CD4-positive, alpha-beta memory T cell (primary cell): Measurements from ENCODE around the gene SH2D4B. TPM values are rescaled to one million over a fixed set of nuclear protein-coding genes. Genes with fewer than 3 reads are reported as not detected.

Experiments
- CTCF ChIA-PET: fragments of 350-600 bp; sonication (Branson Sonifier 250); formaldehyde crosslinking; loops from one replicate; lab custom pipeline; 2021; ENCODE audit warnings: inconsistent platforms; ENCODE audit not compliant: partially characterized antibody; lab: Charles Lee
- POLR2A ChIA-PET: fragments of 350-600 bp; sonication (Branson Sonifier 250); formaldehyde crosslinking; loops from one replicate; lab custom pipeline; 2021; ENCODE audit not compliant: partially characterized antibody; lab: Charles Lee
- DNase-seq, 5 donors: peaks; one replicate each; pipeline versions ENCODE4 v3.0.0 to v3.0.0-alpha.2; 2020 to 2022; ENCODE audit warnings: mixed read lengths in 1 of 5
- H3K27ac ChIP-seq: one replicate; pipeline ENCODE4 v1.7.0; 2013; ENCODE audit warnings: low read depth, low read length
- H3K27me3 ChIP-seq: 2 replicates; pipeline ENCODE4 v1.7.0; 2013; ENCODE audit warnings: mild to moderate bottlenecking, low read length, moderate library complexity; ENCODE audit not compliant: insufficient read depth
- H3K36me3 ChIP-seq: 2 replicates; pipeline ENCODE4 v1.7.0; 2013; ENCODE audit warnings: mild to moderate bottlenecking, low read length, moderate library complexity; ENCODE audit not compliant: insufficient read depth
- H3K4me1 ChIP-seq: 2 replicates; pipeline ENCODE4 v1.7.0; 2013; ENCODE audit warnings: mild to moderate bottlenecking, low read length, moderate library complexity; ENCODE audit not compliant: insufficient read depth
- H3K4me3 ChIP-seq, 2 donors: one replicate each; pipeline ENCODE4 v1.7.0; 2013; ENCODE audit warnings: low read length in 2 of 2, mild to moderate bottlenecking in 1 of 2
- H3K9me3 ChIP-seq, 2 donors: one replicate each; pipeline ENCODE4 v1.7.0; 2013; ENCODE audit warnings: low read length in 2 of 2, control low read depth in 1 of 2; ENCODE audit not compliant: control insufficient read depth in 1 of 2
- H3K27ac Mint-ChIP-seq, 7 donors: one replicate each; pipeline ENCODE4 v1.8.0; 2020 to 2021; ENCODE audit warnings: mixed read lengths in 7 of 7, mild to moderate bottlenecking in 6 of 7, inconsistent platforms in 3 of 7, moderate library complexity in 3 of 7
- H3K27me3 Mint-ChIP-seq, 2 donors: one replicate each; pipeline ENCODE4 v1.8.0; 2020 to 2021; ENCODE audit warnings: mixed read lengths in 2 of 2
- H3K36me3 Mint-ChIP-seq, 2 donors: one replicate each; pipeline ENCODE4 v1.8.0; 2020 to 2021; ENCODE audit warnings: mixed read lengths in 2 of 2, inconsistent platforms in 1 of 2, mild to moderate bottlenecking in 1 of 2
- H3K4me1 Mint-ChIP-seq, 4 donors: one replicate each; pipeline ENCODE4 v1.8.0; 2020 to 2021; ENCODE audit warnings: mixed read lengths in 4 of 4, mild to moderate bottlenecking in 1 of 4
- H3K4me3 Mint-ChIP-seq, 8 donors: one replicate each; pipeline ENCODE4 v1.8.0; 2020 to 2021; ENCODE audit warnings: mixed read lengths in 8 of 8, mild to moderate bottlenecking in 7 of 8, moderate library complexity in 6 of 8, inconsistent platforms in 3 of 8
- H3K9me3 Mint-ChIP-seq, 8 donors: one replicate each; pipeline ENCODE4 v1.8.0; 2020 to 2021; ENCODE audit warnings: mixed read lengths in 8 of 8, mild to moderate bottlenecking in 5 of 8, inconsistent platforms in 3 of 8, moderate library complexity in 1 of 8
- intact Hi-C: fragments of 100-400 bp; cut with micrococcal nuclease; formaldehyde crosslinking; loops from one replicate; pipeline ENCODE4 v1.15.1; 2023
- polyA plus RNA-seq, 2 donors: library from polyadenylated mRNA; unstranded; fragments of 300-500 nt; fragmentation: Illumina TruSeq; gene quantifications; one replicate each; pipeline ENCODE4 v1.2.3, GENCODE V29; 2021
- total RNA-seq, 2 experiments: library from RNA; stranded (reverse); gene quantifications; one replicate each; pipeline ENCODE4 v1.2.3, GENCODE V29; 2021

The SH2D4B gene
- total and polyA plus RNA-seq, 4 experiments from 2014 or later, result 0.17 TPM; not detected in 2

- H3K36me3 ChIP-seq, result no peaks in the 10 kb centered on the region
- ChIA-PET POLR2A (no interaction called here), CTCF (interaction anchor here (1.0 to 1.3 kb wide), 2 partner anchors 9 to 11 kb away, joined by 3 to 4 read pairs; no protein-coding TSS in a partner anchor)
- no peaks in the 10 kb centered on the region for H3K27me3 ChIP-seq
- H3K4me1 ChIP-seq, result no peaks in the 10 kb centered on the region
- no peak overlapping the region for H3K4me3 ChIP-seq
- intact Hi-C loops, result no loop called here
- no peak overlapping the region for H3K27ac Mint-ChIP-seq
- H3K27me3 Mint-ChIP-seq, result peaks cover 2 to 3% of the 10 kb centered on the region in 2 donors
- no peak for DNase-seq
- H3K4me1 Mint-ChIP-seq, result peaks cover 0 to 5% (median 0%) of the 10 kb centered on the region in 4 donors
- no peaks in the 10 kb centered on the region for H3K36me3 Mint-ChIP-seq
- no peaks in the 10 kb centered on the region for H3K9me3 ChIP-seq
- H3K4me3 Mint-ChIP-seq, result no peak overlapping the region
- no peak overlapping the region for H3K27ac ChIP-seq
- H3K9me3 Mint-ChIP-seq, result peaks cover 0 to 3% (median 0%) of the 10 kb centered on the region in 8 donors
Measured at GRCh38 chr10:80609331-80609730, 71.6 kb downstream of the SH2D4B start.

- POLR2A ChIA-PET, result no interaction called here
Measured at GRCh38 chr10:80611481-80612185, 73.9 kb downstream of the SH2D4B start.

GRCh38 chr10:80612261-80612660 lies 74.6 kb downstream of the SH2D4B start:
- ChIA-PET CTCF (interaction anchor here (0.7 kb wide), 1 partner anchor 35 kb away, joined by 3 read pairs; no protein-coding TSS in a partner anchor), POLR2A (no interaction called here)
- H3K4me3 ChIP-seq, result no peak overlapping the region
- H3K4me1 ChIP-seq, result no peaks in the 10 kb centered on the region
- peaks cover 0 to 5% (median 0%) of the 10 kb centered on the region in 4 donors for H3K4me1 Mint-ChIP-seq
- H3K27me3 Mint-ChIP-seq, result peaks cover 2 to 5% of the 10 kb centered on the region in 2 donors
- intact Hi-C loops, result no loop called here
- no peak overlapping the region for H3K4me3 Mint-ChIP-seq
- H3K36me3 ChIP-seq, result no peaks in the 10 kb centered on the region
- no peaks in the 10 kb centered on the region for H3K27me3 ChIP-seq
- no peaks in the 10 kb centered on the region for H3K36me3 Mint-ChIP-seq
- DNase-seq, result no peak
- no peak overlapping the region for H3K27ac ChIP-seq
- H3K9me3 ChIP-seq, result no peaks in the 10 kb centered on the region
- H3K27ac Mint-ChIP-seq, result no peak overlapping the region
- peaks cover 0 to 3% (median 0%) of the 10 kb centered on the region in 8 donors for H3K9me3 Mint-ChIP-seq

More at GRCh38 chr10:80611481-80612185, 73.9 kb downstream of the SH2D4B start:
- H3K9me3 Mint-ChIP-seq, result peaks cover 0 to 3% (median 0%) of the 10 kb centered on the region in 8 donors
- H3K27me3 ChIP-seq, result no peaks in the 10 kb centered on the region
- H3K27ac ChIP-seq, result no peak overlapping the region
- H3K27ac Mint-ChIP-seq, result no peak overlapping the region
- H3K4me1 Mint-ChIP-seq, result peaks cover 0 to 5% (median 0%) of the 10 kb centered on the region in 4 donors
- no peaks in the 10 kb centered on the region for H3K36me3 ChIP-seq
- no peak overlapping the region for H3K4me3 Mint-ChIP-seq
- CTCF ChIA-PET, result interaction anchor here (0.7 to 1.7 kb wide), 2 partner anchors 13 to 35 kb away, joined by 3 to 5 read pairs; no protein-coding TSS in a partner anchor
- DNase-seq, result no peak
- H3K36me3 Mint-ChIP-seq, result no peaks in the 10 kb centered on the region
- intact Hi-C loops, result no loop called here
- no peaks in the 10 kb centered on the region for H3K4me1 ChIP-seq
- H3K9me3 ChIP-seq, result no peaks in the 10 kb centered on the region
- H3K27me3 Mint-ChIP-seq, result peaks cover 2 to 3% of the 10 kb centered on the region in 2 donors
- no peak overlapping the region for H3K4me3 ChIP-seq

- Mint-ChIP-seq H3K27ac (no peak overlapping the region), H3K27me3 (peaks cover 2% of the 10 kb centered on the region in 2 donors), H3K36me3 (no peaks in the 10 kb centered on the region), H3K9me3 (peaks cover 0 to 3% (median 0%) of the 10 kb centered on the region in 8 donors), H3K4me1 (peaks cover 0 to under 1% (median 0%) of the 10 kb centered on the region in 4 donors), H3K4me3 (no peak overlapping the region)
- CTCF ChIA-PET, result no interaction called here
- H3K36me3 ChIP-seq, result no peaks in the 10 kb centered on the region
- no peak overlapping the region for H3K4me3 ChIP-seq
- POLR2A ChIA-PET, result no interaction called here
- H3K9me3 ChIP-seq, result no peaks in the 10 kb centered on the region
- DNase-seq, result no peak
- intact Hi-C loops, result no loop called here
- no peaks in the 10 kb centered on the region for H3K4me1 ChIP-seq
- no peak overlapping the region for H3K27ac ChIP-seq
- H3K27me3 ChIP-seq, result no peaks in the 10 kb centered on the region
Measured at GRCh38 chr10:80613466-80614170, 75.9 kb downstream of the SH2D4B start.

GRCh38 chr10:80614576-80615416 lies 77.1 kb downstream of the SH2D4B start:
- Histone ChIP-seq H3K4me1 (no peaks in the 10 kb centered on the region), H3K36me3 (no peaks in the 10 kb centered on the region), H3K27ac (no peak overlapping the region), H3K9me3 (no peaks in the 10 kb centered on the region), H3K27me3 (no peaks in the 10 kb centered on the region), H3K4me3 (no peak overlapping the region)
- no peak for DNase-seq
- Mint-ChIP-seq H3K9me3 (peaks cover 0 to 3% (median 0%) of the 10 kb centered on the region in 8 donors), H3K27ac (no peak overlapping the region), H3K36me3 (no peaks in the 10 kb centered on the region), H3K4me3 (no peak overlapping the region), H3K27me3 (peaks cover 2% of the 10 kb centered on the region in 2 donors), H3K4me1 (no peaks in the 10 kb centered on the region)
- POLR2A ChIA-PET, result no interaction called here
- CTCF ChIA-PET, result no interaction called here
- intact Hi-C loops, result no loop called here

GRCh38 chr10:80617807-80618206 lies 80.1 kb downstream of the SH2D4B start:
- Mint-ChIP-seq H3K27ac (no peak overlapping the region), H3K4me1 (no peaks in the 10 kb centered on the region), H3K4me3 (no peak overlapping the region), H3K27me3 (peaks cover 0 to 2% of the 10 kb centered on the region in 2 donors), H3K9me3 (peaks cover 0 to 3% (median 0%) of the 10 kb centered on the region in 8 donors), H3K36me3 (no peaks in the 10 kb centered on the region)
- CTCF ChIA-PET, result interaction anchor here (1.3 to 2.4 kb wide), 3 partner anchors 19 to 45 kb away, joined by 3 to 9 read pairs (median 8); no protein-coding TSS in a partner anchor
- intact Hi-C loops, result no loop called here
- no peak overlapping the region for H3K27ac ChIP-seq
- POLR2A ChIA-PET, result no interaction called here
- DNase-seq, result no peak
- no peaks in the 10 kb centered on the region for H3K4me1 ChIP-seq
- H3K4me3 ChIP-seq, result no peak overlapping the region
- no peaks in the 10 kb centered on the region for H3K9me3 ChIP-seq
- H3K27me3 ChIP-seq, result no peaks in the 10 kb centered on the region
- H3K36me3 ChIP-seq, result no peaks in the 10 kb centered on the region
